DMS53 (cell line): ENCODE results near the gene FASLG.
A peak's percentile ranks its signal among the peaks of the same experiment; 100 is the strongest.
"Not testable (repeated sequence)": the region's sequence is repeated elsewhere in the genome, so short reads cannot be mapped to it uniquely, and the experiment has no call there.

Experiments
- DNase-seq: peaks from one replicate; lab custom pipeline; 2025; lab: John Stamatoyannopoulos, UW

The FASLG gene

GRCh38 chr1:172658871-172659453 lies at the start of gene FASLG:
TSS of gene FASLG (plus strand) at chr1:172659103. CDS start at chr1:172659202, 99 bp downstream.
- DNase-seq, result no peak

GRCh38 chr1:172609528-172609927 lies 49.4 kb upstream of the FASLG start:
- DNase-seq, result peak; percentile 57

GRCh38 chr1:172612478-172612877 lies 46.4 kb upstream of the FASLG start:
- no peak for DNase-seq

- no peak for DNase-seq
These were observed 45.6 kb upstream of the FASLG start for GRCh38 chr1:172613294-172613693.

- no peak for DNase-seq
These were observed 42.7 kb upstream of the FASLG start for GRCh38 chr1:172616195-172616594.

- no peak for DNase-seq
These were observed 42.3 kb upstream of the FASLG start for GRCh38 chr1:172616636-172617035.

GRCh38 chr1:172620603-172621002 lies 38.3 kb upstream of the FASLG start:
- not testable (repeated sequence) for DNase-seq

GRCh38 chr1:172622541-172622940 lies 36.4 kb upstream of the FASLG start:
- DNase-seq, result no peak

GRCh38 chr1:172623748-172624147 lies 35.2 kb upstream of the FASLG start:
- no peak for DNase-seq

GRCh38 chr1:172626845-172627244 lies 32.1 kb upstream of the FASLG start:
- DNase-seq, result no peak

GRCh38 chr1:172627702-172628101 lies 31.2 kb upstream of the FASLG start:
- no peak for DNase-seq

- no peak for DNase-seq
These were observed 30.5 kb upstream of the FASLG start for GRCh38 chr1:172628401-172628800.

- no peak for DNase-seq
These were observed 29.7 kb upstream of the FASLG start for GRCh38 chr1:172629170-172629569.

GRCh38 chr1:172629638-172630037 lies 29.3 kb upstream of the FASLG start:
- DNase-seq, result no peak

- DNase-seq, result no peak
These were observed 28.7 kb upstream of the FASLG start for GRCh38 chr1:172630056-172630818.

- DNase-seq, result no peak
These were observed 28.0 kb upstream of the FASLG start for GRCh38 chr1:172630868-172631267.

GRCh38 chr1:172637522-172637921 lies 21.4 kb upstream of the FASLG start:
- DNase-seq, result no peak

- DNase-seq, result no peak
These were observed 20.7 kb upstream of the FASLG start for GRCh38 chr1:172638249-172638648.

GRCh38 chr1:172638885-172639831 lies 19.7 kb upstream of the FASLG start:
- DNase-seq, result peak; percentile 38

GRCh38 chr1:172640111-172640510 lies 18.8 kb upstream of the FASLG start:
- DNase-seq, result no peak

GRCh38 chr1:172641492-172641891 lies 17.4 kb upstream of the FASLG start:
- no peak for DNase-seq

GRCh38 chr1:172642970-172643369 lies 15.9 kb upstream of the FASLG start:
- peak; percentile 91 for DNase-seq

GRCh38 chr1:172646653-172647052 lies 12.2 kb upstream of the FASLG start:
- DNase-seq, result no peak
